Epithelial cell of proximal tubule (primary cell): ENCODE measurements around the gene ACAN. TPM values are rescaled to one million over a fixed set of nuclear protein-coding genes. Genes with fewer than 3 reads are reported as not detected.

Source experiments
- DNase-seq: peaks from one replicate; pipeline ENCODE4 v3.0.0-alpha.2; 2011; ENCODE audit warnings: low read depth
- H3K4me3 ChIP-seq: 2 replicates; pipeline ENCODE4 v1.5.1; 2011; ENCODE audit warnings: low read depth, mild to moderate bottlenecking, low read length
- total RNA-seq: library from RNA; depleted of rRNA; stranded (reverse); fragments of >200 nt; gene quantifications from 2 replicates; pipeline ENCODE4 v1.2.3, GENCODE V29; 2015
- TF ChIP-seq, protein P1 (sequence below): conservative IDR thresholded peaks from 2 replicates; pipeline ENCODE4 v1.5.1; 2012; ENCODE audit warnings: low read depth, mild to moderate bottlenecking, low read length

The ACAN gene
- total RNA-seq, 1 donor from 2014 or later, result not detected

- no peak for DNase-seq
- TF ChIP-seq, protein P1, sequence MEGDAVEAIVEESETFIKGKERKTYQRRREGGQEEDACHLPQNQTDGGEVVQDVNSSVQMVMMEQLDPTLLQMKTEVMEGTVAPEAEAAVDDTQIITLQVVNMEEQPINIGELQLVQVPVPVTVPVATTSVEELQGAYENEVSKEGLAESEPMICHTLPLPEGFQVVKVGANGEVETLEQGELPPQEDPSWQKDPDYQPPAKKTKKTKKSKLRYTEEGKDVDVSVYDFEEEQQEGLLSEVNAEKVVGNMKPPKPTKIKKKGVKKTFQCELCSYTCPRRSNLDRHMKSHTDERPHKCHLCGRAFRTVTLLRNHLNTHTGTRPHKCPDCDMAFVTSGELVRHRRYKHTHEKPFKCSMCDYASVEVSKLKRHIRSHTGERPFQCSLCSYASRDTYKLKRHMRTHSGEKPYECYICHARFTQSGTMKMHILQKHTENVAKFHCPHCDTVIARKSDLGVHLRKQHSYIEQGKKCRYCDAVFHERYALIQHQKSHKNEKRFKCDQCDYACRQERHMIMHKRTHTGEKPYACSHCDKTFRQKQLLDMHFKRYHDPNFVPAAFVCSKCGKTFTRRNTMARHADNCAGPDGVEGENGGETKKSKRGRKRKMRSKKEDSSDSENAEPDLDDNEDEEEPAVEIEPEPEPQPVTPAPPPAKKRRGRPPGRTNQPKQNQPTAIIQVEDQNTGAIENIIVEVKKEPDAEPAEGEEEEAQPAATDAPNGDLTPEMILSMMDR, result no peak
- H3K4me3 ChIP-seq, result no peak overlapping the region
Measured at GRCh38 chr15:88902221-88902835, 99.1 kb downstream of the ACAN start.

DNA sequence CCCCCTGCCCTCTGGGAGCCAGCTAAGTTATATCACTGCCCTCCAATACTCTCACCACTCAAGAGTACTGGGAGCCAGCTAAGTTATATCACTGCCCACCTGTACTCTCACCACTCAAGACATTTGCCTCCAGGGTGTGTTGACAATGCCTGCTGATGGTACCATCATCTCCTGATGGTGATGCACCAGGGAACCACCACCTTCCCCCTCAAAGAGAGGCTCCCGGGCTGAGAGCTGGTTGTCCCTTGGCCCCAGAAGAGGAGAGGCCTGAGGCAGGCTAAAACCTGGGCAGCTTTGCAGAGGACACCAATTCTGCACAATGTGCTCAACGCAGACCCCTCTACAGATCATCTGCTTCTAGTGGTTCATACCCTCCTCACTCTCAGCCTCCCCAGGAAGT lies 99.6 kb downstream of the ACAN start:
- no peak for DNase-seq
- no peak overlapping the region for H3K4me3 ChIP-seq
- TF ChIP-seq, protein P1, result no peak

GRCh38 chr15:88904257-88904623 lies 101.0 kb downstream of the ACAN start:
- TF ChIP-seq, protein P1, result no peak
- H3K4me3 ChIP-seq, result no peak overlapping the region
- DNase-seq, result no peak

DNA sequence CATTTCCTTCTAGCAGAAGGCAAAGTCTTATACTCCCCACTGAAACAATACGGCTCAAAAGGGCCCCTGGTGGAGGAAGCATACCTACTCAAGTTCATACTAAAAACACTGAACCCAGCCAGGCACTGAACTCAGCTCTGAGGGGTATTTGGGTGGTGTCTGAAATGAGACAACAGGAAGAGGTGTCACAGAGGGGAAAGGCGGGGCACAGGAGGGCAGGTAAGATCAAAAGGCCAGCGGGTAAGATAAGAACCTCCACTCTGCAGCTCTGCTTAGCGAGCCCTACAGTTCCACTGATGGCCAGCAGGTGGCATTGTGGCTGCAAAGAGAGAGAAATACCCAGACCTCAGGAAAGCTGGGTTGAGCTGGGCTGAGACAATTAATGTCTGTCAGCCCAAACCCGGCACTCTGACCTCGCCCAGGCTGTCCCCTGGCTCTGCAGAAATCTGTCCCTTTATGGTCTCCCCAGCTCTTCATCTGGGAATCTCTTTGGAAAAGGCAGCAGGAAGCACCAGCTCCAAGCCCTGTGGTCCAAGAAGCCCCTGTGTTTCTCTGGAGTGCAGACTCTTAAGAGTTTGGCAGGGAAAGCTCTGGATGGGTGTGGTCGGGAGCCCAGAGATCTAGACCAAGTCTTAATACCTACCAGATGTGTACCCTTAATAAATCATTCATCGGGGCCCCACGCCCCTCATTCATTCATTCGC lies 101.5 kb downstream of the ACAN start:
- TF ChIP-seq, protein P1, result peak; percentile 99
- H3K4me3 ChIP-seq, result no peak overlapping the region
- DNase-seq, result no peak

DNA sequence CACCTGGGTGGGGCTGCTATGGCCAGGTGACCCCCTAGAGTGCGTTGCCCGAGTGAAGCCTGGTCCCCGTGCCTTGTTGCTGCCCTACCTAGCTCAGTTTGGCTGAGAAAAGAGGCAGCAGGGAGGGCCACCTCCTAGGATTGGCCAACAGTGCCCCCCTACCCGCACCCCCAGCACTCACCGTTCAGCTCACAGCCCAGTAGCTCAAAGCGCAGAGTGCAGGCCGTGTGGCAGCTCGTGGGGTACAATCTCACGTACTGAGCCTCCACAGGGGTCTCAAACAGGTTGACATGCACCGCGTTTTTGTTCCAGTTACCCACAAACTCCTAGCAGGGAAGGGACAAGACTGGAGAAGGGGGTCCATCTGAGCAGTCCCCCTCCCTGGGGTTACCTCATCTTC lies 102.3 kb downstream of the ACAN start:
- TF ChIP-seq, protein P1, result no peak
- no peak for DNase-seq

DNA sequence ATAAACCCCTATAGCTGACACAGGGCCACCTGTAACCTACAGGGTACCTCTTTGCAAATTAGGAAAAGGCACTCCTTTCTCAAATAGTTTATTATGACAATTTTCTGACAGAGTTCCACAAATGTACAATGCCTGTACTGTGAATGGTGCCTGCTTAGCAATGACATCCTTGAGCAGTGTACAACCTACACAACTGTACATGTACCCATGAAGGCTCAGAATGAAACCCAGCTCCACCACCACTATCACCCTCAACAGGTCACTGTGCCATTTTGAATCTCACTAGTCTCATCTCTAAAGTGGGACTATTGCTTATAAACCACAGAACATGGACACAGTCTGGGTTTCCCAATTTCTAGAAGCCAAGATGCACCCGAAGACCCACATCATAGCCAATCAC lies 102.9 kb downstream of the ACAN start:
- TF ChIP-seq, protein P1, result no peak

More for the DNA sequence above, 102.3 kb downstream of the ACAN start:
- no peak overlapping the region for H3K4me3 ChIP-seq

DNA sequence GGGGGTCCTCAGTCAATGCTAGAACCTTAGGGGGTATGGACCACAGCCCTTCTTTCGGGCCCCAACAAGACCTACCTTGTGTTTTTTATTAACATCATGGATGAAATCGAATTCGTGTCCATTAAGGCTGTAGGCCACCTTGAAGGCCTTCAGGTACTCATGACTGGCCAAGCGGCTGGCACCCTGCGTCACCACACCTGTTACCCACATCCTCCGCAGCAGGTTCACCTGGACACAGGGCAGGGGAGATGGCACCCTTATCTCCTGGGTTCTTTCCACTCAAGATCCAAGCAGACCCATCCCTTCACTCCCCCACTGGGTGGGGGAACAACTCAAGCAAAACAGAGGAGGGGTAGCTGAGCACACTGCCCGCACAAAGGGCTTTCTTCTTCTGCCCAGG lies 103.3 kb downstream of the ACAN start:
- no peak for DNase-seq
- H3K4me3 ChIP-seq, result no peak overlapping the region
- TF ChIP-seq, protein P1, result no peak

More for the DNA sequence above, 102.9 kb downstream of the ACAN start:
- no peak overlapping the region for H3K4me3 ChIP-seq
- DNase-seq, result no peak
